ENCODE data around the gene KIF1A.

Gene KIF1A

GRCh38 chr2:240712121-240712520 lies 107.9 kb downstream of the KIF1A start:
- no peaks in the 10 kb centered on the region for H3K36me3 ChIP-seq (ENCODE audit: insufficient read depth, low read length)
- no peaks in the 10 kb centered on the region for H3K9me3 ChIP-seq (ENCODE audit: insufficient read depth, low read depth, low read length)
- no peaks in the 10 kb centered on the region for H3K4me1 ChIP-seq (ENCODE audit: insufficient read depth, low read length, poor library complexity, severe bottlenecking)
- H3K4me2 ChIP-seq (ENCODE audit: low read depth, low read length, poor library complexity, severe bottlenecking): no peak overlapping the region
- H2AFZ ChIP-seq (ENCODE audit: low read length): no peak overlapping the region
- no peaks in the 10 kb centered on the region for H4K20me1 ChIP-seq (ENCODE audit: insufficient read depth, low read length, poor library complexity, severe bottlenecking)
- H3F3A ChIP-seq (ENCODE audit: low read depth): no peaks in the 10 kb centered on the region
- H3K79me2 ChIP-seq (ENCODE audit: insufficient read depth, low read length): no peaks in the 10 kb centered on the region
- no peak overlapping the region for H3K4me3 ChIP-seq (ENCODE audit: low read length, poor library complexity, severe bottlenecking)
- no peaks in the 10 kb centered on the region for H3K27me3 ChIP-seq (ENCODE audit: insufficient read depth, low read length, poor library complexity, severe bottlenecking)
- no peaks in the 10 kb centered on the region for H3K9me2 ChIP-seq (replicated peaks; ENCODE audit: low read depth, low read length)
- H3K9ac ChIP-seq (ENCODE audit: low read depth, low read length, poor library complexity, severe bottlenecking): no peak overlapping the region
- TF ChIP-seq EZH2phosphoT487 (IDR thresholded peaks at IDR 0.05; ENCODE audit: borderline replicate concordance): no peak
- TF ChIP-seq CTCF (conservative IDR thresholded peaks at IDR 0.05; ENCODE audit: low read length): no peak

- no peaks in the 10 kb centered on the region for H3K27me3 ChIP-seq (ENCODE audit: insufficient read depth, low read length, poor library complexity, severe bottlenecking)
- no peaks in the 10 kb centered on the region for H3F3A ChIP-seq (ENCODE audit: low read depth)
- no peak overlapping the region for H2AFZ ChIP-seq (ENCODE audit: low read length)
- H3K79me2 ChIP-seq (ENCODE audit: insufficient read depth, low read length): no peaks in the 10 kb centered on the region
- no peak overlapping the region for H3K9ac ChIP-seq (ENCODE audit: low read depth, low read length, poor library complexity, severe bottlenecking)
- TF ChIP-seq CTCF (conservative IDR thresholded peaks at IDR 0.05; ENCODE audit: low read length) (no peak), EZH2phosphoT487 (IDR thresholded peaks at IDR 0.05; ENCODE audit: borderline replicate concordance) (no peak)
- H3K4me1 ChIP-seq (ENCODE audit: insufficient read depth, low read length, poor library complexity, severe bottlenecking): no peaks in the 10 kb centered on the region
- H3K9me3 ChIP-seq (ENCODE audit: insufficient read depth, low read depth, low read length): no peaks in the 10 kb centered on the region
- H3K4me3 ChIP-seq (ENCODE audit: low read length, poor library complexity, severe bottlenecking): no peak overlapping the region
- no peaks in the 10 kb centered on the region for H4K20me1 ChIP-seq (ENCODE audit: insufficient read depth, low read length, poor library complexity, severe bottlenecking)
- H3K4me2 ChIP-seq (ENCODE audit: low read depth, low read length, poor library complexity, severe bottlenecking): no peak overlapping the region
- H3K36me3 ChIP-seq (ENCODE audit: insufficient read depth, low read length): no peaks in the 10 kb centered on the region
- H3K9me2 ChIP-seq (replicated peaks; ENCODE audit: low read depth, low read length): no peaks in the 10 kb centered on the region
These were observed 108.3 kb downstream of the KIF1A start for GRCh38 chr2:240711701-240712100.

GRCh38 chr2:240711296-240711695 lies 108.7 kb downstream of the KIF1A start:
- Histone ChIP-seq H3K4me3 (ENCODE audit: low read length, poor library complexity, severe bottlenecking) (no peak overlapping the region), H3K9me2 (replicated peaks; ENCODE audit: low read depth, low read length) (no peaks in the 10 kb centered on the region)
- TF ChIP-seq EZH2phosphoT487 (IDR thresholded peaks at IDR 0.05; ENCODE audit: borderline replicate concordance): no peak
- no peak for TF ChIP-seq CTCF (conservative IDR thresholded peaks at IDR 0.05; ENCODE audit: low read length)

More at GRCh38 chr2:240711296-240711695, 108.7 kb downstream of the KIF1A start:
- Histone ChIP-seq H3K27me3 (ENCODE audit: insufficient read depth, low read length, poor library complexity, severe bottlenecking) (no peaks in the 10 kb centered on the region), H3K36me3 (ENCODE audit: insufficient read depth, low read length) (no peaks in the 10 kb centered on the region), H3K79me2 (ENCODE audit: insufficient read depth, low read length) (no peaks in the 10 kb centered on the region), H3K4me2 (ENCODE audit: low read depth, low read length, poor library complexity, severe bottlenecking) (no peak overlapping the region), H3K9ac (ENCODE audit: low read depth, low read length, poor library complexity, severe bottlenecking) (no peak overlapping the region), H3K9me3 (ENCODE audit: insufficient read depth, low read depth, low read length) (no peaks in the 10 kb centered on the region), H3F3A (ENCODE audit: low read depth) (no peaks in the 10 kb centered on the region), H4K20me1 (ENCODE audit: insufficient read depth, low read length, poor library complexity, severe bottlenecking) (no peaks in the 10 kb centered on the region), H3K4me1 (ENCODE audit: insufficient read depth, low read length, poor library complexity, severe bottlenecking) (no peaks in the 10 kb centered on the region), H2AFZ (ENCODE audit: low read length) (no peak overlapping the region)
